ENCODE results near the gene SH3YL1. TPM values are rescaled to one million over a fixed set of nuclear protein-coding genes. Genes with fewer than 3 reads are reported as not detected.

The SH3YL1 gene
- total RNA-seq, 1 donor from 2014 or later: 55.5 TPM

- DNase-seq (ENCODE audit: extremely low spot score, unreplicated experiment): no peak
- no peaks in the 10 kb centered on the region for H3K4me1 Mint-ChIP-seq (ENCODE audit: unreplicated experiment)
- TF ChIP-seq CTCF (IDR thresholded peaks at IDR 0.05): no peak
- H3K27me3 Mint-ChIP-seq (ENCODE audit: unreplicated experiment): no peaks in the 10 kb centered on the region
- H3K36me3 Mint-ChIP-seq (ENCODE audit: unreplicated experiment): peaks cover 63% of the 10 kb centered on the region
- H3K4me3 Mint-ChIP-seq (ENCODE audit: unreplicated experiment): no peak overlapping the region
- H3K9me3 Mint-ChIP-seq (ENCODE audit: unreplicated experiment): no peaks in the 10 kb centered on the region
- no peak overlapping the region for H3K27ac Mint-ChIP-seq (ENCODE audit: unreplicated experiment)
Observed at GRCh38 chr2:223451-223850, 40.4 kb downstream of the SH3YL1 start.

DNA sequence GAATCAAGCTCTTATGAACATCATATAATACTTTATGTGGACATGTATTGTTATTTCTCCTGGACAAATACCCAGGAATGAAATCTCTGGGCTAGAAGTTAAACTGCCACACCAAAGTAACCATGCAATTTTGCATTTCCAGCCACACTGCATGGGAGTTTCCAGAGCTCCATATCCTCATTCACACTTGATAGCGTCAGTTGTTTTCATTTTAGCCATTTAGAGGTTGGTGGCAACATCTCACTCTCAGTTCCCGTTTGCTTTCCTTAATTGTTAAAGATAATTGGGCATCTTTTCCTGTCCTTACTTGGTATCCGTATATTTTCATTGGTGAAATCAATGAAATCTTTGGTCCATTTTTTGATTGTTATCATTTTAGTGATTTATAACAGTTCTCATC lies 47.8 kb downstream of the SH3YL1 start:
- DNase-seq (ENCODE audit: extremely low spot score, unreplicated experiment): no peak
- Mint-ChIP-seq H3K27me3 (ENCODE audit: unreplicated experiment) (peaks cover 5% of the 10 kb centered on the region), H3K4me3 (ENCODE audit: unreplicated experiment) (no peak overlapping the region), H3K4me1 (ENCODE audit: unreplicated experiment) (no peaks in the 10 kb centered on the region), H3K36me3 (ENCODE audit: unreplicated experiment) (peaks cover 31% of the 10 kb centered on the region), H3K9me3 (ENCODE audit: unreplicated experiment) (peaks cover 5% of the 10 kb centered on the region), H3K27ac (ENCODE audit: unreplicated experiment) (no peak overlapping the region)
- TF ChIP-seq CTCF (IDR thresholded peaks at IDR 0.05): no peak

DNA sequence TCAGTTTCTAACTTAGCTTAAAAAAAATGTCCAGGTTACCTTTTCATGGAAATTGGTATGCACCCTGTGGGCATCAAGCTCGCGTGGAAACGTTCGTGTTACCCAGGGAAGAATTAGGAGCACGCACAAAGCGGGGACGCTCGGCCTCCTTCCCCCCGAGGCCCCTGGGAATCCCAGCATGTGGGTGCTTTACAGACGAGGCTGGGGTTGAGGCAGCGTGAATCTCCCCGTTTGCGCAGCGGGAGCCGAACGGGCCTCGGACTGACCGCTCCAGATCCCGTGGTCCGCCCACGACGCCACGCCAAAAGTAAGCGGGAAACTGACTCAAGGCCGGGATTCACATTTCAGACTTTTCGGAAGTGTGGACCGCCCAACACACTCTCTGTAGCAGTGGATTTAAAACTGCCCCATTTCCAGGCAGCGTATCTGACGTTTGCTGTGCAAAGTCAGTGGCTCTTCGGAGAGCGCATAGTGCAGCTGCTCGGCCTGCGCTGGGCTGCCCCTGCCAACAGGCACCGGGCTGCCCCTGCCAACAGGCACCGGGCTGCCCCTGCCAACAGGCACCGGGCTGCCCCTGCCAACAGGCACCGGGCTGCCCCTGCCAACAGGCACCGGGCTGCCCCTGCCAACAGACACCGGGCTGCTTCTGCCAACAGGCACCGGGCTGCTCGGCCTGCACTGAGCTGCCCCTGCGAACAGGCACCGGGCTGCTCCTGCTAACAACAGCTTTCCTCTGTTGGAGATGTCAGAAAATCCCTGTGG lies 49.7 kb downstream of the SH3YL1 start:
- no peak for TF ChIP-seq CTCF (IDR thresholded peaks at IDR 0.05)
- Mint-ChIP-seq H3K9me3 (ENCODE audit: unreplicated experiment) (peaks cover 5% of the 10 kb centered on the region), H3K36me3 (ENCODE audit: unreplicated experiment) (peaks cover 25% of the 10 kb centered on the region), H3K27ac (ENCODE audit: unreplicated experiment) (no peak overlapping the region), H3K4me1 (ENCODE audit: unreplicated experiment) (no peaks in the 10 kb centered on the region), H3K27me3 (ENCODE audit: unreplicated experiment) (peaks cover 17% of the 10 kb centered on the region), H3K4me3 (ENCODE audit: unreplicated experiment) (no peak overlapping the region)
- no peak for DNase-seq (ENCODE audit: extremely low spot score, unreplicated experiment)

DNA sequence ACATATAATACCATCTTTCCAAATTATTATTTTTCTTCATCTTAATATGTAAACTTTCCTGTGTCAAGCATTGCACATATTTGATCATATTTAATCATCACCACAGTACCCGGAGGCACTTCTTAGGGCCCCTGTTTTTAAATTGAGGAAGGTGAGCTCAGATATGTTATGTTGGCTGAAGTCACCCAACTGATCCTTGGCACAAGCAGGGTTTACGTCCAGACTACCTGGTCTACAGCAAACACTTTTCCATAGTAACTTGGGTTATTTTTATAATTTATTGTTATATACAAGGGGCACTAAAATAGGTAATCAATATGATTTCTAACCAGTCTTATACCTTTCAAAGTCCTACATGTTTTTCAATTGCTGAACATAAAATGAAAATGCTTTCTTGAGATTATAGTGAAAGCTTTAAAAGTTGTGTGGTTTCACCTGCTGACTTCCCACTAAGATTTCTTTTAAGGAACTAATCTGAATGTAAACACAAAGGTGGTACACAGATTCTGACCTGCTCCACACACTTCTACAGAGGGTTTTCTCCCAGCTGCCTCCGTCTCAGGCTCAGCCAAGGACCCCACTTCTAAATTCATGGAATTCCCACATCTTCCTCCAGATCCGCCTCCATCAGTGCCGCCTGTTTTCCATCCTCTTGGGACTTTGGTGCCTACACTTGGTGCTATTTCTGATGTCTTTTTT lies 52.2 kb downstream of the SH3YL1 start:
- TF ChIP-seq CTCF (IDR thresholded peaks at IDR 0.05): no peak
- Mint-ChIP-seq H3K27me3 (ENCODE audit: unreplicated experiment) (peaks cover 26% of the 10 kb centered on the region), H3K9me3 (ENCODE audit: unreplicated experiment) (peaks cover 5% of the 10 kb centered on the region), H3K27ac (ENCODE audit: unreplicated experiment) (no peak overlapping the region), H3K36me3 (ENCODE audit: unreplicated experiment) (peaks cover under 1% of the 10 kb centered on the region), H3K4me3 (ENCODE audit: unreplicated experiment) (no peak overlapping the region), H3K4me1 (ENCODE audit: unreplicated experiment) (no peaks in the 10 kb centered on the region)
- DNase-seq (ENCODE audit: extremely low spot score, unreplicated experiment): no peak

DNA sequence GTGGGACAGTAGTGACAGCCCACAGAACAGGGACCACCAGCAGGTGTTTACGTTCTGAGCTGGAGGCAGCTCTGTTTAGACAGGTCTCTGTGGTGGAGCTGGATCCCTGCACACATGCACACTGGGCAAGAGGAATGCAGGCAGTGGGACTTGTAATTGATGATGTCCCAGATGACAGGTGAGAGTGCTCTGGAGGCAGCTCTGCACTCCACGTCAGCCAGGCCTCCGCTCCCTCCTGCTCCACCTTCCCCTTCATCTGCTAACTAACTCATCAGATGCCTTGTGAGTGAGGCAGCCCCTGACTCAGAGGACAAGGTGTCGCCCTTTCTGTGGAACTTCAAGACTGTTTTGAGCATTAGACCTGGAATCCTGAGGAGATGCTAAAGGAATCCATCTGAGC lies 53.2 kb downstream of the SH3YL1 start:
- H3K27ac Mint-ChIP-seq (ENCODE audit: unreplicated experiment): no peak overlapping the region
- H3K27me3 Mint-ChIP-seq (ENCODE audit: unreplicated experiment): peaks cover 26% of the 10 kb centered on the region
- TF ChIP-seq CTCF (IDR thresholded peaks at IDR 0.05): no peak
- H3K9me3 Mint-ChIP-seq (ENCODE audit: unreplicated experiment): peaks cover 5% of the 10 kb centered on the region
- no peaks in the 10 kb centered on the region for H3K36me3 Mint-ChIP-seq (ENCODE audit: unreplicated experiment)
- H3K4me3 Mint-ChIP-seq (ENCODE audit: unreplicated experiment): no peak overlapping the region
- no peaks in the 10 kb centered on the region for H3K4me1 Mint-ChIP-seq (ENCODE audit: unreplicated experiment)
- DNase-seq (ENCODE audit: extremely low spot score, unreplicated experiment): no peak
